CD1c-positive myeloid dendritic cell (primary cell): ENCODE measurements around the gene TMEM138.

ENCODE experiments used
- DNase-seq: peaks from one replicate; pipeline ENCODE4 v3.0.0-alpha.2; 2016; ENCODE audit errors: extremely low spot score

Gene TMEM138

GRCh38 chr11:61361741-61362541 lies at the start of gene TMEM138, which contains the start of gene CYB561A3:
Gene TMEM138 (plus strand): TSS chr11:61362374. CDS start chr11:61364391, 2,017 bp downstream.
Gene CYB561A3 (minus strand): TSS chr11:61361882. CDS start chr11:61356713, 5,169 bp downstream.
- DNase-seq: peak; percentile 98

- DNase-seq: no peak
Measured at GRCh38 chr11:61315260-61315659, 46.9 kb upstream of the TMEM138 start.

GRCh38 chr11:61325649-61326414 lies 36.3 kb upstream of the TMEM138 start:
- no peak for DNase-seq

- no peak for DNase-seq
Measured at GRCh38 chr11:61327669-61328071, 34.5 kb upstream of the TMEM138 start.

GRCh38 chr11:61328351-61328750 lies 33.8 kb upstream of the TMEM138 start:
- no peak for DNase-seq

GRCh38 chr11:61329871-61330270 lies 32.3 kb upstream of the TMEM138 start:
- DNase-seq: no peak

GRCh38 chr11:61331651-61332050 lies 30.5 kb upstream of the TMEM138 start:
- DNase-seq: peak; percentile 63

GRCh38 chr11:61332281-61332796 lies 29.8 kb upstream of the TMEM138 start:
- no peak for DNase-seq

GRCh38 chr11:61332797-61333549 lies 29.2 kb upstream of the TMEM138 start, which contains the start of the genes DDB1 and TKFC:
Gene DDB1 (minus strand): TSS chr11:61333105. CDS start chr11:61332968, 137 bp downstream.
Gene TKFC (plus strand): TSS chr11:61333228. CDS start chr11:61334729, 1,501 bp downstream.
- DNase-seq: peak; percentile 92

GRCh38 chr11:61333550-61334433 lies 28.4 kb upstream of the TMEM138 start:
- no peak for DNase-seq

- DNase-seq: no peak
Measured at GRCh38 chr11:61334434-61335354, 27.5 kb upstream of the TMEM138 start.

GRCh38 chr11:61335355-61335710 lies 26.8 kb upstream of the TMEM138 start:
- DNase-seq: no peak

- peak; percentile 88 for DNase-seq
Measured at GRCh38 chr11:61336171-61336935, 25.8 kb upstream of the TMEM138 start.

GRCh38 chr11:61337706-61338470 lies 24.3 kb upstream of the TMEM138 start:
- DNase-seq: peak; percentile 41

GRCh38 chr11:61338783-61339489 lies 23.2 kb upstream of the TMEM138 start:
- DNase-seq: no peak

- DNase-seq: no peak
Measured at GRCh38 chr11:61339490-61339878, 22.7 kb upstream of the TMEM138 start.

- DNase-seq: no peak
Measured at GRCh38 chr11:61340979-61341378, 21.2 kb upstream of the TMEM138 start.
